Measurements from ENCODE around the gene KCNH6. TPM values are rescaled to one million over a fixed set of nuclear protein-coding genes. Genes with fewer than 3 reads are reported as not detected.

The KCNH6 gene
- total RNA-seq, 2 donors from 2014 or later, result 0.78 TPM; not detected in 1

GRCh38 chr17:63524051-63524450 is 893 bp downstream of the KCNH6 start:
- H3K4me3 ChIP-seq, result no peak overlapping the region
- no peaks in the 10 kb centered on the region for H3K36me3 ChIP-seq (replicated peaks in 1 of 2; ENCODE audit: insufficient read depth in 1 of 2, low read depth in 2 of 2)
- no peak overlapping the region for H3K27ac ChIP-seq
- DNase-seq (no peak), ATAC-seq (no peak)
- TF ChIP-seq POLR2A (IDR thresholded peaks at IDR 0.05) (no peak), CTCF (IDR thresholded peaks at IDR 0.05) (no peak)
- peaks cover 6% of the 10 kb centered on the region for H3K4me1 ChIP-seq
- intact Hi-C loops (cut with DNase I), result no loop called here
- H3K9me3 ChIP-seq, result no peaks in the 10 kb centered on the region
- H3K27me3 ChIP-seq, result no peaks in the 10 kb centered on the region
- 90 to 91% methylated on average over 10 to 14 of the region's 14 CpGs for WGBS, 2 donors

- DNase-seq (no peak), ATAC-seq (no peak)
- Histone ChIP-seq H3K27ac (no peak overlapping the region), H3K27me3 (no peaks in the 10 kb centered on the region), H3K4me3 (no peak overlapping the region), H3K4me1 (peaks cover 5% of the 10 kb centered on the region), H3K9me3 (no peaks in the 10 kb centered on the region), H3K36me3 (replicated peaks in 1 of 2; ENCODE audit: insufficient read depth in 1 of 2, low read depth in 2 of 2) (no peaks in the 10 kb centered on the region)
- intact Hi-C loops (cut with DNase I), result no loop called here
- TF ChIP-seq POLR2A (IDR thresholded peaks at IDR 0.05), result no peak
- 54 to 77% methylated on average over 6 of the region's 6 CpGs for WGBS, 2 donors
These were observed 2.2 kb downstream of the KCNH6 start for GRCh38 chr17:63525190-63525946.

DNA sequence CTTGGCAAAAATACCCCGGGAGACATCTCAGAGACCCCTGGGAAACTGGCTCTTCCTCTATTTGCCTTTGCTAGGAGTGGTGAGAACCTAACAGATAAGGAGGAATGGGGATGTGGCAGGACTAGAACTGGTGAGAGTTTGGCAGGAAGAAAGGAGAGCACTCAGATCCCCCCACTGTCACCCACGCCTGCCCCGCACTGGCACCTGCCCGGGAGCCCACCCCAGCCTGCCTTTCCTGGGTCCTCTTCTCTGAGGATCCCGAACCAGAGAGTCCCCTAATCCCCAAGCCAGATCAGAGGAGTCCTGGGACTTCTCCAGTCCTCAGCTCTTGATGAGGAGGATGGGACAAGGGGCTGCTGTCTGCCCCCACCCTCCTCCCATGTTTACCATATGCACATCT is 3.7 kb downstream of the KCNH6 start:
- ATAC-seq, result no peak
- DNase-seq, result no peak
- no peaks in the 10 kb centered on the region for H3K9me3 ChIP-seq
- H3K27me3 ChIP-seq, result no peaks in the 10 kb centered on the region
- no peak overlapping the region for H3K27ac ChIP-seq
- no peaks in the 10 kb centered on the region for H3K4me1 ChIP-seq
- intact Hi-C loops (cut with DNase I), result no loop called here
- TF ChIP-seq CTCF (IDR thresholded peaks at IDR 0.05) (no peak), POLR2A (IDR thresholded peaks at IDR 0.05) (no peak)
- 54 to 65% methylated on average over 5 of the region's 5 CpGs for WGBS, 2 donors
- no peak overlapping the region for H3K4me3 ChIP-seq
- H3K36me3 ChIP-seq (replicated peaks in 1 of 2; ENCODE audit: insufficient read depth in 1 of 2, low read depth in 2 of 2), result no peaks in the 10 kb centered on the region

DNA sequence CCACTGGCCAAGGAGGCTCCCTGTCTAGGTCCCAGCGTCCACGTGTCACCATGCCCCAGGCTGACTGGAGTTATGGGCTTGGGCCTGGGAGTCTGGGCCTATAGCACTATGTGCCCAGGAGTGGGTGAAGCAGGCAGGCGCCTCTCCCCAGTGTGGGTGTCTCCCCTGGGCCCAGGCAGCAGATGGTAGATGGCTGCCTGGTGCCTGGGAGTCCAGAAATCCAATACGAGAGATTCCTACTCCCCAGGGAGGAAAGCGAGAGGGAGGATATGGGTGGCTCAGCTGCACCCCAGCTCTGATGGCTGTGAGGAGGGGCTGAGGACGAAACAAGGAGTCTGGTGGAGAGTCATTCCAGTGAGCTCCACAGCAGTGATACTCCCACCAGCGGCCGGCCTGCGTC is 5.0 kb downstream of the KCNH6 start:
- no peak for TF ChIP-seq CTCF (IDR thresholded peaks at IDR 0.05)
- Histone ChIP-seq H3K27me3 (no peaks in the 10 kb centered on the region), H3K27ac (no peak overlapping the region), H3K4me1 (no peaks in the 10 kb centered on the region), H3K9me3 (no peaks in the 10 kb centered on the region), H3K36me3 (replicated peaks in 1 of 2; ENCODE audit: insufficient read depth in 1 of 2, low read depth in 2 of 2) (no peaks in the 10 kb centered on the region), H3K4me3 (no peak overlapping the region)
- ATAC-seq (no peak), DNase-seq (no peak)
- 90 to 92% methylated on average over 9 of the region's 9 CpGs for WGBS, 2 donors
- intact Hi-C loops (cut with DNase I), result no loop called here

- TF ChIP-seq POLR2A (IDR thresholded peaks at IDR 0.05) (no peak), CTCF (IDR thresholded peaks at IDR 0.05) (no peak)
- intact Hi-C loops (cut with DNase I), result no loop called here
- H3K4me3 ChIP-seq, result no peak overlapping the region
- H3K9me3 ChIP-seq, result no peaks in the 10 kb centered on the region
- H3K27ac ChIP-seq, result no peak overlapping the region
- H3K27me3 ChIP-seq, result no peaks in the 10 kb centered on the region
- no peaks in the 10 kb centered on the region for H3K4me1 ChIP-seq
- WGBS, 2 donors, result 70 to 75% methylated on average over 15 to 26 of the region's 26 CpGs
- no peaks in the 10 kb centered on the region for H3K36me3 ChIP-seq (replicated peaks in 1 of 2; ENCODE audit: insufficient read depth in 1 of 2, low read depth in 2 of 2)
- no peak for DNase-seq
- no peak for ATAC-seq
These were observed 6.8 kb downstream of the KCNH6 start for GRCh38 chr17:63529711-63530556.

Measured in body of pancreas (tissue), 4 donors.